ENCODE measurements around the gene LTB.
"Not testable (repeated sequence)": the region's sequence is repeated elsewhere in the genome, so short reads cannot be mapped to it uniquely, and the experiment has no call there.

Gene LTB

GRCh38 chr6:31609519-31610406 is 27.5 kb upstream of the LTB start:
- no peak for DNase-seq (ENCODE audit: low read depth in 2 of 3, low spot score in 1 of 3)

GRCh38 chr6:31607317-31607716 is 25.1 kb upstream of the LTB start:
- no peak for DNase-seq (ENCODE audit: low read depth in 2 of 3, low spot score in 1 of 3)

GRCh38 chr6:31597006-31597405 is 14.8 kb upstream of the LTB start:
- no peak for DNase-seq (ENCODE audit: low read depth in 2 of 3, low spot score in 1 of 3)

GRCh38 chr6:31592396-31592771 is 10.2 kb upstream of the LTB start:
- DNase-seq (ENCODE audit: low read depth in 2 of 3, low spot score in 1 of 3): no peak

- DNase-seq (ENCODE audit: low read depth in 2 of 3, low spot score in 1 of 3): not testable (repeated sequence)
Measured at GRCh38 chr6:31590691-31591090, 8.5 kb upstream of the LTB start.

- no peak for DNase-seq (ENCODE audit: low read depth in 2 of 3, low spot score in 1 of 3)
Measured at GRCh38 chr6:31588871-31589650, 6.8 kb upstream of the LTB start.

- DNase-seq (ENCODE audit: low read depth in 2 of 3, low spot score in 1 of 3): no peak
Measured at GRCh38 chr6:31587791-31588777, 5.9 kb upstream of the LTB start.

- DNase-seq (ENCODE audit: low read depth in 2 of 3, low spot score in 1 of 3): no peak
Measured at GRCh38 chr6:31586599-31587281, 4.5 kb upstream of the LTB start.

- no peak for DNase-seq (ENCODE audit: low read depth in 2 of 3, low spot score in 1 of 3)
Measured at GRCh38 chr6:31586008-31586407, 3.8 kb upstream of the LTB start, which contains the start of gene LST1. LST1 (plus strand) TSS chr6:31586277; CDS start chr6:31587300, 1,023 bp downstream.

- no peak for DNase-seq (ENCODE audit: low read depth in 2 of 3, low spot score in 1 of 3)
Measured at GRCh38 chr6:31585491-31585890, 3.3 kb upstream of the LTB start.

- no peak for DNase-seq (ENCODE audit: low read depth in 2 of 3, low spot score in 1 of 3)
Measured at GRCh38 chr6:31581434-31582229, 592 bp downstream of the LTB start.

GRCh38 chr6:31580807-31581433 is 1.3 kb downstream of the LTB start:
- DNase-seq (ENCODE audit: low read depth in 2 of 3, low spot score in 1 of 3): peak; percentile 78 to 88 (median 83)

GRCh38 chr6:31580438-31580740 is 1.8 kb downstream of the LTB start:
- no peak for DNase-seq (ENCODE audit: low read depth in 2 of 3, low spot score in 1 of 3)

GRCh38 chr6:31579546-31580437 is 2.4 kb downstream of the LTB start:
- no peak for DNase-seq (ENCODE audit: low read depth in 2 of 3, low spot score in 1 of 3)

- DNase-seq (ENCODE audit: low read depth in 2 of 3, low spot score in 1 of 3): no peak
Measured at GRCh38 chr6:31579119-31579505, 3.1 kb downstream of the LTB start.

GRCh38 chr6:31578184-31579118 is 3.8 kb downstream of the LTB start:
- DNase-seq (ENCODE audit: low read depth in 2 of 3, low spot score in 1 of 3): no peak

GRCh38 chr6:31577579-31577966 is 4.7 kb downstream of the LTB start:
- DNase-seq (ENCODE audit: low read depth in 2 of 3, low spot score in 1 of 3): no peak

Measured in stimulated activated CD4-positive, alpha-beta T cell treated with anti-CD3 and anti-CD28 coated beads, Interleukin-12 subunit alpha, Interleukin-12 subunit beta, amount 100 ng/mL, for 48 hours (primary cell).